H1 (cell line): Measurements from ENCODE around the gene GALNTL6. TPM values are rescaled to one million over a fixed set of nuclear protein-coding genes. Genes with fewer than 3 reads are reported as not detected.
"Not testable (repeated sequence)": the region's sequence is repeated elsewhere in the genome, so short reads cannot be mapped to it uniquely, and the experiment has no call there.

Experiments used
- CTCF ChIA-PET: fragments of 300-600 bp; sonication (Branson Sonifier 250); formaldehyde crosslinking; loops from one replicate; lab custom pipeline; 2021; ENCODE audit not compliant: partially characterized antibody; lab: Charles Lee
- POLR2A ChIA-PET: fragments of 300-600 bp; sonication (Branson Sonifier 250); formaldehyde crosslinking; loops from one replicate; lab custom pipeline; 2021; ENCODE audit warnings: inconsistent platforms; ENCODE audit not compliant: partially characterized antibody; lab: Charles Lee
- DNase-seq, 2 experiments: peaks; one replicate each; pipeline versions ENCODE4 v3.0.0 to v3.0.0-alpha.2; 2010 to 2022; ENCODE audit warnings: low spot score in 2 of 2, low read depth in 1 of 2, mixed read lengths in 1 of 2
- FAIRE-seq: peaks from 2 replicates; lab custom pipeline; 2011; peaks lifted over from hg19 to GRCh38; lab: Jason Lieb, UNC
- H2AFZ ChIP-seq: 2 replicates; pipeline ENCODE4 v1.8.1; 2012; ENCODE audit warnings: low read length, inconsistent platforms
- H2AK5ac ChIP-seq: 2 replicates; pipeline ENCODE4 v1.6.1; 2013; ENCODE audit warnings: low read depth, low read length
- H2BK120ac ChIP-seq: replicated peaks from 2 replicates; pipeline ENCODE3; 2013; ENCODE audit warnings: low read depth, low read length, inconsistent platforms
- H2BK12ac ChIP-seq: 2 replicates; pipeline ENCODE4 v1.6.1; 2013; ENCODE audit warnings: low read depth, low read length
- H2BK15ac ChIP-seq: 2 replicates; pipeline ENCODE4 v1.6.1; 2013; ENCODE audit warnings: low read length
- H2BK20ac ChIP-seq: 2 replicates; pipeline ENCODE4 v1.6.1; 2013; ENCODE audit warnings: low read length
- H2BK5ac ChIP-seq: 2 replicates; pipeline ENCODE4 v1.6.1; 2013; ENCODE audit warnings: low read depth, low read length
- H3K14ac ChIP-seq: 2 replicates; pipeline ENCODE4 v1.6.1; 2013; ENCODE audit warnings: inconsistent platforms; ENCODE audit not compliant: insufficient read length
- H3K18ac ChIP-seq: 2 replicates; pipeline ENCODE4 v1.6.1; 2013; ENCODE audit warnings: low read length; ENCODE audit errors: extremely low read depth
- H3K23ac ChIP-seq: 2 replicates; pipeline ENCODE4 v1.6.1; 2013; ENCODE audit warnings: inconsistent platforms; ENCODE audit not compliant: insufficient read length
- H3K23me2 ChIP-seq: 2 replicates; pipeline ENCODE4 v1.6.1; 2013; ENCODE audit warnings: low read depth, low read length
- H3K27ac ChIP-seq: 2 replicates; pipeline ENCODE4 v1.6.1; 2011; ENCODE audit warnings: low read depth, low read length, inconsistent platforms
- H3K27me3 ChIP-seq, 4 experiments: replicated peaks in 1 of 4; 1 replicate in 1 of 4; 2 replicates in 3 of 4; pipeline versions ENCODE4 v1.6.1 to v1.8.1; 2011 to 2013; ENCODE audit warnings: low read length in 3 of 4, mild to moderate bottlenecking in 3 of 4, inconsistent platforms in 2 of 4, mixed read lengths in 2 of 4, moderate library complexity in 1 of 4; ENCODE audit not compliant: control insufficient read depth in 3 of 4, insufficient read depth in 3 of 4; ENCODE audit errors: extremely low read depth in 1 of 4
- H3K36me3 ChIP-seq, 4 experiments: 2 replicates each; pipeline versions ENCODE4 v1.6.1 to v1.8.1; 2011 to 2013; ENCODE audit warnings: mild to moderate bottlenecking in 4 of 4, low read length in 3 of 4, moderate library complexity in 2 of 4, control low read depth in 1 of 4, inconsistent platforms in 1 of 4; ENCODE audit not compliant: insufficient read depth in 4 of 4, control insufficient read depth in 2 of 4
- H3K4ac ChIP-seq: replicated peaks from 2 replicates; pipeline ENCODE3; 2013; ENCODE audit warnings: low read length, low read depth, mixed read lengths, inconsistent platforms; ENCODE audit not compliant: insufficient read length
- H3K4me1 ChIP-seq, 4 experiments: replicated peaks in 1 of 4; 1 replicate in 1 of 4; 2 replicates in 3 of 4; pipeline versions ENCODE4 v1.6.1 to v1.8.1; 2011 to 2013; ENCODE audit warnings: low read length in 3 of 4, inconsistent platforms in 2 of 4, mixed read lengths in 1 of 4; ENCODE audit not compliant: insufficient read depth in 4 of 4, control insufficient read depth in 3 of 4
- H3K4me2 ChIP-seq, 2 experiments: 2 replicates each; pipeline versions ENCODE4 v1.6.1 to v1.8.1; 2011 to 2013; ENCODE audit warnings: low read depth in 2 of 2, low read length in 2 of 2, control low read depth in 1 of 2, inconsistent platforms in 1 of 2, mild to moderate bottlenecking in 1 of 2; ENCODE audit not compliant: insufficient read depth in 1 of 2
- H3K4me3 ChIP-seq, 4 experiments: fragments of 200-600, 300-600 bp in 1 of 4; sonication (generic), shearing (Covaris generic), sonication (Bioruptor Twin) in 1 of 4; 2 replicates each; pipeline versions ENCODE4 v1.5.1 to v1.8.1; 2011 to 2016; ENCODE audit warnings: low read length in 4 of 4, low read depth in 3 of 4, control low read depth in 2 of 4, inconsistent platforms in 2 of 4, mild to moderate bottlenecking in 2 of 4, mixed read lengths in 1 of 4, moderate library complexity in 1 of 4; ENCODE audit not compliant: insufficient read depth in 2 of 4; ENCODE audit errors: extremely low read depth in 1 of 4
- H3K56ac ChIP-seq: replicated peaks from 2 replicates; pipeline ENCODE3; 2013; ENCODE audit warnings: low read depth, mild to moderate bottlenecking, mixed read lengths, low read length, inconsistent platforms; ENCODE audit not compliant: insufficient read length
- H3K79me1 ChIP-seq: 2 replicates; pipeline ENCODE4 v1.6.1; 2013; ENCODE audit warnings: low read depth, low read length, control low read depth
- H3K79me2 ChIP-seq, 2 experiments: 2 replicates each; pipeline versions ENCODE4 v1.6.1 to v1.8.1; 2012 to 2013; ENCODE audit warnings: low read length in 2 of 2, mild to moderate bottlenecking in 2 of 2, inconsistent platforms in 1 of 2; ENCODE audit not compliant: insufficient read depth in 2 of 2, control insufficient read depth in 1 of 2
- H3K9ac ChIP-seq, 4 experiments: replicated peaks in 1 of 4; 1 replicate in 1 of 4; 2 replicates in 3 of 4; pipeline versions ENCODE4 v1.6.1 to v1.8.1; 2011 to 2013; ENCODE audit warnings: low read depth in 3 of 4, low read length in 3 of 4, control low read depth in 2 of 4, mild to moderate bottlenecking in 2 of 4, moderate library complexity in 2 of 4, inconsistent platforms in 1 of 4; ENCODE audit errors: extremely low read depth in 1 of 4
- H3K9me3 ChIP-seq, 2 experiments: 2 replicates each; pipeline versions ENCODE4 v1.6.1 to v1.8.1; 2012 to 2013; ENCODE audit warnings: mild to moderate bottlenecking in 2 of 2, moderate library complexity in 2 of 2, control low read depth in 1 of 2, inconsistent platforms in 1 of 2, low read depth in 1 of 2, low read length in 1 of 2, mixed read lengths in 1 of 2; ENCODE audit not compliant: insufficient read depth in 2 of 2
- H4K20me1 ChIP-seq, 2 experiments: replicated peaks in 1 of 2; 2 replicates each; pipeline versions ENCODE3 to v1.8.1; 2011 to 2013; ENCODE audit warnings: inconsistent platforms in 2 of 2, low read length in 2 of 2, mild to moderate bottlenecking in 1 of 2; ENCODE audit not compliant: insufficient read depth in 2 of 2, control insufficient read depth in 1 of 2
- H4K5ac ChIP-seq: 2 replicates; pipeline ENCODE4 v1.6.1; 2013; ENCODE audit warnings: low read length, low read depth, mixed read lengths, inconsistent platforms; ENCODE audit not compliant: insufficient read length
- H4K8ac ChIP-seq: 2 replicates; pipeline ENCODE4 v1.8.0; 2013; ENCODE audit warnings: mild to moderate bottlenecking, moderate library complexity, low read length, inconsistent platforms; ENCODE audit not compliant: insufficient read depth; ENCODE audit errors: extremely low read depth
- H4K91ac ChIP-seq: replicated peaks from 2 replicates; pipeline ENCODE3; 2013; ENCODE audit warnings: low read length, mixed read lengths, inconsistent platforms; ENCODE audit not compliant: insufficient read length
- WGBS, 2 experiments: shearing (Covaris generic) in 1 of 2; methylation state at CpG; one replicate each; pipeline versions ENCODE4 v1.1.6 to v1.1.7; 2013 to 2015; ENCODE audit warnings: low lambda C conversion rate in 2 of 2, mixed read lengths in 2 of 2, inconsistent platforms in 1 of 2, low coverage in 1 of 2, missing lambda C conversion rate in 1 of 2; ENCODE audit not compliant: insufficient replicate concordance in 2 of 2, insufficient coverage in 1 of 2, insufficient read length in 1 of 2; ENCODE audit errors: extremely low coverage in 1 of 2, missing lambda C conversion rate in 1 of 2; 5-methylcytosine and 5-hydroxymethylcytosine counted together
- polyA plus RNA-seq, 7 experiments: library from polyadenylated mRNA; depleted of rRNA in 3 of 7; stranded (reverse) in 5 of 7; unstranded in 2 of 7; fragments of >200 nt in 5 of 7; fragments of 200-250 nt in 2 of 7; gene quantifications; 1 replicate in 5 of 7; 2 replicates in 1 of 7; 4 replicates in 1 of 7; pipeline versions ENCODE4 v1.2.1 to v1.2.3, GENCODE V29; 2011 to 2013; ENCODE audit warnings: missing spikeins in 2 of 7, mixed read lengths in 2 of 7
- total RNA-seq: library from RNA; stranded (reverse); fragmentation: NEBNext Ultra II Directional; extraction: Animal tissue kit (Norgen Biotek cat#: 25700); gene quantifications from 2 replicates; pipeline ENCODE4 v1.2.1, GENCODE V29; 2021

Gene GALNTL6
- total and polyA plus RNA-seq, 2 of the 8 experiments (the other 6 are each of a cell fraction or from before 2014, with no cell fraction given) = 0.03 to 0.32 TPM

GRCh38 chr4:172912468-172912867, 1099.3 kb downstream of the GALNTL6 start:
- H2BK120ac ChIP-seq, H3K14ac ChIP-seq, H3K18ac ChIP-seq, H4K5ac ChIP-seq, DNase-seq, H3K79me2 ChIP-seq, H4K20me1 ChIP-seq, H2BK15ac ChIP-seq, H2AK5ac ChIP-seq, H3K36me3 ChIP-seq, H3K79me1 ChIP-seq, H3K9ac ChIP-seq, H4K91ac ChIP-seq, H3K4me2 ChIP-seq, H2BK5ac ChIP-seq, H3K4me3 ChIP-seq, H2BK12ac ChIP-seq, FAIRE-seq, H3K23me2 ChIP-seq, H3K56ac ChIP-seq, H4K8ac ChIP-seq, H3K4me1 ChIP-seq, POLR2A ChIA-PET, H3K4ac ChIP-seq, H3K27ac ChIP-seq, H3K23ac ChIP-seq, H2AFZ ChIP-seq, H3K27me3 ChIP-seq, H2BK20ac ChIP-seq: not testable (repeated sequence)
- WGBS, 2 experiments = 96% methylated on average over 8 of the region's 8 CpGs; no CpG with 5 or more reads in 1 of the 2 experiments
- peaks cover 6 to 11% of the 10 kb centered on the region in 2 experiments; a peak in 3 of 4 replicates for H3K9me3 ChIP-seq
- CTCF ChIA-PET = interaction anchor here (1.4 kb wide), 1 partner anchor 12 kb away, joined by 4 read pairs; no protein-coding TSS in a partner anchor

GRCh38 chr4:172917403-172917802, 1104.2 kb downstream of the GALNTL6 start:
- H4K91ac ChIP-seq, H3K9me3 ChIP-seq, H3K4ac ChIP-seq, H3K4me2 ChIP-seq, H3K18ac ChIP-seq, H3K79me2 ChIP-seq, H2BK20ac ChIP-seq, H3K4me3 ChIP-seq, FAIRE-seq, H4K5ac ChIP-seq, H2BK12ac ChIP-seq, H4K20me1 ChIP-seq, H3K79me1 ChIP-seq, H3K23ac ChIP-seq, H2AFZ ChIP-seq, H2AK5ac ChIP-seq, CTCF ChIA-PET, H3K56ac ChIP-seq, POLR2A ChIA-PET, H3K4me1 ChIP-seq, H3K14ac ChIP-seq, H3K36me3 ChIP-seq, H4K8ac ChIP-seq, H3K27me3 ChIP-seq, H3K23me2 ChIP-seq, DNase-seq, H2BK120ac ChIP-seq, H2BK15ac ChIP-seq, H2BK5ac ChIP-seq, H3K27ac ChIP-seq, H3K9ac ChIP-seq: not testable (repeated sequence)
- 93% methylated on average over 3 of the region's 3 CpGs; no CpG with 5 or more reads in 1 of the 2 experiments for WGBS, 2 experiments
